NCI-H748 (cell line): ENCODE results near the gene RNF212B.

Experiments used
- DNase-seq: peaks from one replicate; lab custom pipeline; 2025; ENCODE audit not compliant: unreplicated experiment; lab: John Stamatoyannopoulos, UW

RNF212B gene

DNA sequence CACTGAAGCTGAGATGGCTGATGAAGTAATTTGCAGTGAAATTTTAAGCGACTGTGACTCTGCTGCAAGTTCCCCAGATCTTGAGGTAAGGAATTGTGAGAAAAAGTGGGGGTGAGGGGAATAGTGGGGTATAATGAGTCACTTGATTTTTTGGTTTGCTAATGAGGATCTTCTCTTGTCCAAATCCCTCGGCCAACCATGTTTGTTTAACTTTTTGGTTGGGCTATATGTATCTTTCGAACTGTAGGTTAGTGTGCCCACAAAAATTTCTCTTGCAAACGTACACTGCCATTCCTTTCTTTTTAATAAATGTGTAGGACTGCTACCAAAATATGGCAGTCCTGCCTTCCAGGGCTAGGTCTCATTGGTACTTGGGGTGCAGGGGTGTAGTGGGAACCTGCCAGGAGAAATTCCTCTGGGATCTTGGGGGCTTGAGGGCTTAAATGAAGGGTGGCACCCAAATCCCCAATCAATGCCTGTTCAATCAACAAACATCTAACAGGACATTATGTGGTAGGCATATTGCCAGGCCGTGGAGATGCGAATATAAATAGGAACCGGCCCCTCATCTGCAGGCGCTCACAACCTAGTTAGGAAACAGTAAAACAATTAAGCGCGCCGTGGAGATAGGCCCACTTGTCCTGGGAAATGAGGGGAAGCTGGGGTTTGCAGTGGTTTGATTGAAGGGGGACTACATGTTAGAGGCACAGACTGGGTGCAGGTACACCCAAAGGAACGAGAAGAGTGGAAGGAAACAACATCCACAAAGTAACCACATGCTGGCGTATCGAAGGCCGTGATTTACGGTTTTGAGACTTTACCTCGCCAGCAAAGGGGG lies 82.2 kb downstream of the RNF212B start:
- no peak for DNase-seq

DNA sequence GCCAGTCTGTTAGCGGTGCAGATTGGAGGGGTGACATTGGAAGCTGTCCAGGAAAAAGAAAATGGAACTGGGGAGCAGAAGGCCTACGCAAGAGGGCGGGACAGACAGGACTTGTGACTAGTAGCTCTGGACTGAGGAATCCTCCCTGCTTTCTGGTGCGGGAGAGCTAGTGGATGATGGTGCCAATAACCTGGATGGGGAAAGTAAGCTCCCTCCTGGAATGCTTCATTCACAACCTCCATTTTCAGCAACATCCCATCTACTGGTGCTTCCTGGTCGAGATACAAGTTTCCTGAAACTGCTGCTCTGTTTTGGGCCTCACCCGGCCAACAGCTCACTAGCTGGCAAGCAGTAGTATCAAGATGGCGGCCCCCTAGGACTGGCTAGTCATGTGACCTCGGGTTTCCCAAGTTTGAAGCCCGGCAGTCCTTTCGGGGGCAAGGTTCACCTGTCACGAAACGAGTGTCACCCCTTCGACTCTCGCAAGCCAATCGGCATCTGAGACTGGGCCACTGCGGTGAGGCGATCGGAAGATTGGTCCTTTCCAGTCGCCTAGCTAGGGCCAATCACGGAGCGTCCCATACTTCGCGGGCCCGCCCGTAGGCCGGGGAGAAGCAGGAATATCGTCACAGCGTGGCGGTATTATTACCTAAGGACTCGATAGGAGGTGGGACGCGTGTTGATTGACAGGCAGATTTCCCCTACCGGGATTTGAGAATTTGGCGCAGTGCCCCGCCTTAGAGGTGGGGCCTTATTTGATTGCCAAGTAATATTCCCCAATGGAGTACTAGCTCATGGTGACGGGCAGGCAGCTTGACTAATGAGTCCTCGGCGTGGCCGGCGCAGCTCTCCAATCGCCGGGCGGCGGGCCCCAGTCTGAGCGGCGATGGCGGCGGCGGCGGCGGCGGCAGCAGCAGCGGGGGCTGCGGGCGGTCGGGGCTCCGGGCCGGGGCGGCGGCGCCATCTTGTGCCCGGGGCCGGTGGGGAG lies 83.1 kb downstream of the RNF212B start, which contains the start of gene PABPN1:
TSS of gene PABPN1 (plus strand) at position 874 of the 988 bp plus-strand sequence. CDS start at position 887, 13 bp downstream.
- peak; percentile 100 for DNase-seq

GRCh38 chr14:23321572-23322547 lies 84.1 kb downstream of the RNF212B start:
- peak; percentile 61 for DNase-seq
